Spleen (tissue), 11 donors: ENCODE results near the gene RPL18A. TPM values are rescaled to one million over a fixed set of nuclear protein-coding genes. Genes with fewer than 3 reads are reported as not detected.

ENCODE experiments used
- DNase-seq: peaks from one replicate; pipeline ENCODE4 v3.0.0-alpha.2; 2020
- H3K27ac ChIP-seq, 8 donors: fragments of 200-600 bp; sonication (generic) in 7 of 8; 1 replicate in 4 of 8; 2 replicates in 4 of 8; pipeline versions ENCODE4 v1.5.0 to v1.8.0; 2016 to 2021; ENCODE audit warnings: inconsistent platforms in 4 of 8, mild to moderate bottlenecking in 4 of 8, moderate library complexity in 1 of 8
- H3K27me3 ChIP-seq, 7 donors: fragments of 200-600 bp; sonication (generic) in 6 of 7; replicated peaks in 1 of 7; 1 replicate in 4 of 7; 2 replicates in 3 of 7; pipeline versions ENCODE4 v1.5.0 to v1.8.0; 2016 to 2021; ENCODE audit warnings: inconsistent platforms in 3 of 7, mild to moderate bottlenecking in 1 of 7
- H3K36me3 ChIP-seq, 6 donors: fragments of 200-600 bp; sonication (generic) in 5 of 6; 1 replicate in 4 of 6; 2 replicates in 2 of 6; pipeline versions ENCODE4 v1.5.0 to v1.8.0; 2016 to 2021; ENCODE audit warnings: inconsistent platforms in 2 of 6
- H3K4me1 ChIP-seq, 6 donors: fragments of 200-600 bp; sonication (generic) in 5 of 6; 1 replicate in 3 of 6; 2 replicates in 3 of 6; pipeline versions ENCODE4 v1.5.0 to v1.8.0; 2016 to 2021; ENCODE audit warnings: inconsistent platforms in 3 of 6
- H3K4me3 ChIP-seq, 8 donors: fragments of 200-600 bp; sonication (generic) in 7 of 8; 1 replicate in 4 of 8; 2 replicates in 4 of 8; pipeline versions ENCODE4 v1.5.0 to v1.8.0; 2016 to 2021; ENCODE audit warnings: inconsistent platforms in 4 of 8, mild to moderate bottlenecking in 4 of 8, moderate library complexity in 2 of 8
- H3K9me3 ChIP-seq, 8 donors: fragments of 200-600 bp; sonication (generic) in 7 of 8; 1 replicate in 4 of 8; 2 replicates in 4 of 8; pipeline versions ENCODE4 v1.5.0 to v1.8.0; 2016 to 2021; ENCODE audit warnings: inconsistent platforms in 4 of 8
- POLR2A ChIP-seq, 3 donors: fragments of 450-650 bp; IDR thresholded peaks; one replicate each; pipeline ENCODE4 v1.5.1; 2017; ENCODE audit warnings: antibody characterized with exemption in 3 of 3, mild to moderate bottlenecking in 1 of 3
- POLR2AphosphoS5 ChIP-seq, 3 donors: sonication (generic); formaldehyde crosslinking; IDR thresholded peaks; one replicate each; pipeline ENCODE4 v1.5.1; 2017; ENCODE audit warnings: antibody characterized with exemption in 3 of 3
- WGBS, 5 donors: extraction: QIAGEN DNeasy Blood & Tissue Kit in 3 of 5; methylation state at CpG; one replicate each; pipeline versions ENCODE4 v1.1.5 to v1.1.7; 2013 to 2018; 5-methylcytosine and 5-hydroxymethylcytosine counted together
- intact Hi-C: fragments of 100-400 bp; cut with DNase I; formaldehyde crosslinking; loops from one replicate; pipeline ENCODE4 v1.15.0; 2023; ENCODE audit warnings: low total_unique reads
- polyA plus RNA-seq, 3 donors: library from polyadenylated mRNA; stranded (reverse); fragments of 200-250 nt; gene quantifications; one replicate each; pipeline ENCODE4 v1.2.1, GENCODE V29; 2013
- total RNA-seq, 7 donors: library from RNA; depleted of rRNA in 3 of 7; stranded (reverse); fragments of >200 nt in 3 of 7; fragmentation: NEBNext Ultra II Directional in 4 of 7; extraction: Animal tissue kit (Norgen Biotek cat#: 25700) in 4 of 7; gene quantifications; one replicate each; pipeline versions ENCODE4 v1.1.0 to v1.2.1, GENCODE V29; 2016 to 2021
- TF ChIP-seq, protein P1 (sequence below), 11 experiments: fragments of 200-600 bp in 7 of 11; fragments of 450-650 bp in 4 of 11; sonication (generic) in 4 of 11; IDR thresholded peaks in 8 of 11; conservative IDR thresholded peaks in 3 of 11; 1 replicate in 7 of 11; 2 replicates in 4 of 11; pipeline versions ENCODE4 v1.4.0 to v1.8.0; 2016 to 2021; ENCODE audit warnings: antibody characterized with exemption in 11 of 11, inconsistent platforms in 4 of 11, mild to moderate bottlenecking in 1 of 11
- donor health status: healthy with polysubstance abuse.
- donor health status: DM: no; HTN: no; CAD: no; lungs with moderate emphysema.
- donor health status: DM: no; HTN: no; CAD: no.
- donor health status: Bipolar disorder and iron deficiency.
- donor health status: healthy.
- donor health status: DM: no; HTN: no; CAD: no.
- donor health status: DM: yes; HTN: yes; CAD: no.

The RPL18A gene
- total and polyA plus RNA-seq, 10 donors: 1,310 to 6,872 (median 1,788) TPM

DNA sequence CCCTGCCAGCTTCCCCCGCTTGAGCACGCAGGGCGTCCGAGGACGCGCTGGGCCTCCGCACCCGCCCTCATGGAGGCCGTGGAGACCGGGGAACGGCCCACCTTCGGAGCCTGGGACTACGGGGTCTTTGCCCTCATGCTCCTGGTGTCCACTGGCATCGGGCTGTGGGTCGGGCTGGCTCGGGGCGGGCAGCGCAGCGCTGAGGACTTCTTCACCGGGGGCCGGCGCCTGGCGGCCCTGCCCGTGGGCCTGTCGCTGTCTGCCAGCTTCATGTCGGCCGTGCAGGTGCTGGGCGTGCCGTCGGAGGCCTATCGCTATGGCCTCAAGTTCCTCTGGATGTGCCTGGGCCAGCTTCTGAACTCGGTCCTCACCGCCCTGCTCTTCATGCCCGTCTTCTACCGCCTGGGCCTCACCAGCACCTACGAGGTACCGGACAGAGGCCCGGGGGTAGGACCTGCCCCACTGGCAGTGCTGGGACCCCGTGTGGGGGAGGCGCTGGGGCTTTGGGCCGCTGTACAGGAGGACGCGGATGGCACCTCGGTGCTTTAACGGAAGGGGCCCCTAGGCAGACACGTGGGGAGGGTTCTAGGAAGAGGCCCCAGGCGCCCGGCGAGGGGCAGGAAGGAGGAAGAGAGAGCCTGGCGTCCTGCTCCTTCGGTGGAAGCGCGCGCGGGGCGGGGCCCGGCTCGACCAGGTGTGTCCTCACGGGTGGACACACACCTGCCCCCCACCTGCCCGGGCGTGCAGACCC is 12.7 kb downstream of the RPL18A start:
- Histone ChIP-seq H3K27ac (peak overlapping the region in 3 of 8 donors; percentile 11 to 48 (median 36)), H3K9me3 (no peaks in the 10 kb centered on the region), H3K4me3 (peak overlapping the region; percentile 19 to 67 (median 31)), H3K4me1 (peaks cover 11 to 38% (median 29%) of the 10 kb centered on the region in 6 donors), H3K27me3 (peaks cover 12 to 62% (median 35%) of the 10 kb centered on the region in 7 donors), H3K36me3 (no peaks in the 10 kb centered on the region)
- WGBS, 5 donors: 1 to 12% (median 3%) methylated on average over 34 to 61 of the region's 61 CpGs
- intact Hi-C loops: no loop called here
- peak; percentile 83 for DNase-seq
- TF ChIP-seq, protein P1, sequence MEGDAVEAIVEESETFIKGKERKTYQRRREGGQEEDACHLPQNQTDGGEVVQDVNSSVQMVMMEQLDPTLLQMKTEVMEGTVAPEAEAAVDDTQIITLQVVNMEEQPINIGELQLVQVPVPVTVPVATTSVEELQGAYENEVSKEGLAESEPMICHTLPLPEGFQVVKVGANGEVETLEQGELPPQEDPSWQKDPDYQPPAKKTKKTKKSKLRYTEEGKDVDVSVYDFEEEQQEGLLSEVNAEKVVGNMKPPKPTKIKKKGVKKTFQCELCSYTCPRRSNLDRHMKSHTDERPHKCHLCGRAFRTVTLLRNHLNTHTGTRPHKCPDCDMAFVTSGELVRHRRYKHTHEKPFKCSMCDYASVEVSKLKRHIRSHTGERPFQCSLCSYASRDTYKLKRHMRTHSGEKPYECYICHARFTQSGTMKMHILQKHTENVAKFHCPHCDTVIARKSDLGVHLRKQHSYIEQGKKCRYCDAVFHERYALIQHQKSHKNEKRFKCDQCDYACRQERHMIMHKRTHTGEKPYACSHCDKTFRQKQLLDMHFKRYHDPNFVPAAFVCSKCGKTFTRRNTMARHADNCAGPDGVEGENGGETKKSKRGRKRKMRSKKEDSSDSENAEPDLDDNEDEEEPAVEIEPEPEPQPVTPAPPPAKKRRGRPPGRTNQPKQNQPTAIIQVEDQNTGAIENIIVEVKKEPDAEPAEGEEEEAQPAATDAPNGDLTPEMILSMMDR (IDR thresholded peaks at IDR 0.05 in 8 of 11, conservative IDR thresholded peaks at IDR 0.05 in 3 of 11): no peak
- TF ChIP-seq POLR2A (IDR thresholded peaks at IDR 0.05) (no peak), POLR2AphosphoS5 (IDR thresholded peaks at IDR 0.05) (peak in 1 of 3 donors; percentile 40)

GRCh38 chr19:17873786-17874757 is 14.4 kb downstream of the RPL18A start:
- H3K9me3 ChIP-seq: no peaks in the 10 kb centered on the region
- peak overlapping the region; percentile 13 to 67 (median 35) for H3K4me3 ChIP-seq
- H3K27ac ChIP-seq: no peak overlapping the region
- peaks cover 11 to 38% (median 29%) of the 10 kb centered on the region in 6 donors for H3K4me1 ChIP-seq
- intact Hi-C loops: no loop called here
- no peaks in the 10 kb centered on the region for H3K36me3 ChIP-seq
- 10 to 25% (median 12%) methylated on average over 37 to 63 of the region's 63 CpGs for WGBS, 5 donors
- peaks cover 12 to 62% (median 35%) of the 10 kb centered on the region in 7 donors for H3K27me3 ChIP-seq
- DNase-seq: peak; percentile 84
- TF ChIP-seq, protein P1 (IDR thresholded peaks at IDR 0.05 in 8 of 11, conservative IDR thresholded peaks at IDR 0.05 in 3 of 11): no peak
- TF ChIP-seq POLR2A (IDR thresholded peaks at IDR 0.05) (no peak), POLR2AphosphoS5 (IDR thresholded peaks at IDR 0.05) (peak in 1 of 3 donors; percentile 33)

GRCh38 chr19:17874758-17875135 is 15.0 kb downstream of the RPL18A start:
- no peak for DNase-seq
- Histone ChIP-seq H3K9me3 (no peaks in the 10 kb centered on the region), H3K27ac (no peak overlapping the region), H3K36me3 (no peaks in the 10 kb centered on the region), H3K27me3 (peaks cover 12 to 58% (median 35%) of the 10 kb centered on the region in 7 donors), H3K4me1 (peaks cover 11 to 38% (median 29%) of the 10 kb centered on the region in 6 donors), H3K4me3 (no peak overlapping the region)
- intact Hi-C loops: no loop called here
- TF ChIP-seq POLR2AphosphoS5 (IDR thresholded peaks at IDR 0.05): no peak
- TF ChIP-seq, protein P1 (IDR thresholded peaks at IDR 0.05 in 8 of 11, conservative IDR thresholded peaks at IDR 0.05 in 3 of 11): no peak
- no peak for TF ChIP-seq POLR2A (IDR thresholded peaks at IDR 0.05)
- WGBS, 5 donors: 85 to 92% (median 88%) methylated on average over 9 of the region's 9 CpGs
